ENCODE results near the gene HMOX2.

DNA sequence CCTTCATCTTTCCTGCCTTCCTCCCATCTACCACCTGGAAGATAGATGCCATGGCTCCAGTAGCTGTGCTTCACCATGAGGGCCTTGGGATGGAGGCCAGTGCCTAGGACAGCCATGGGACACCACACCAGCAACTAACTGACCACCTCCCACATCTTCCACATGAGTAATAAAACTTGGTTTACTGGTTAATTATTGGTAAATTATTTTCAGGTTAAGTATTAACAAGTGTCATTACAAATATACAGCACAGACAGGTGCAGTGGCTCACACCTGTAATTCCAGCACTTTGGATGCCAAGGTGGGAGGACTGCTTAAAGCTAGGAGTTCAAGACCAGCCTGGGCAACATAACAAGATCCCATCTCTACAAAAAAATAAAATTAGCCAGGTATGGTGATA is 48.4 kb downstream of the HMOX2 start:
- TF ChIP-seq, protein P1, sequence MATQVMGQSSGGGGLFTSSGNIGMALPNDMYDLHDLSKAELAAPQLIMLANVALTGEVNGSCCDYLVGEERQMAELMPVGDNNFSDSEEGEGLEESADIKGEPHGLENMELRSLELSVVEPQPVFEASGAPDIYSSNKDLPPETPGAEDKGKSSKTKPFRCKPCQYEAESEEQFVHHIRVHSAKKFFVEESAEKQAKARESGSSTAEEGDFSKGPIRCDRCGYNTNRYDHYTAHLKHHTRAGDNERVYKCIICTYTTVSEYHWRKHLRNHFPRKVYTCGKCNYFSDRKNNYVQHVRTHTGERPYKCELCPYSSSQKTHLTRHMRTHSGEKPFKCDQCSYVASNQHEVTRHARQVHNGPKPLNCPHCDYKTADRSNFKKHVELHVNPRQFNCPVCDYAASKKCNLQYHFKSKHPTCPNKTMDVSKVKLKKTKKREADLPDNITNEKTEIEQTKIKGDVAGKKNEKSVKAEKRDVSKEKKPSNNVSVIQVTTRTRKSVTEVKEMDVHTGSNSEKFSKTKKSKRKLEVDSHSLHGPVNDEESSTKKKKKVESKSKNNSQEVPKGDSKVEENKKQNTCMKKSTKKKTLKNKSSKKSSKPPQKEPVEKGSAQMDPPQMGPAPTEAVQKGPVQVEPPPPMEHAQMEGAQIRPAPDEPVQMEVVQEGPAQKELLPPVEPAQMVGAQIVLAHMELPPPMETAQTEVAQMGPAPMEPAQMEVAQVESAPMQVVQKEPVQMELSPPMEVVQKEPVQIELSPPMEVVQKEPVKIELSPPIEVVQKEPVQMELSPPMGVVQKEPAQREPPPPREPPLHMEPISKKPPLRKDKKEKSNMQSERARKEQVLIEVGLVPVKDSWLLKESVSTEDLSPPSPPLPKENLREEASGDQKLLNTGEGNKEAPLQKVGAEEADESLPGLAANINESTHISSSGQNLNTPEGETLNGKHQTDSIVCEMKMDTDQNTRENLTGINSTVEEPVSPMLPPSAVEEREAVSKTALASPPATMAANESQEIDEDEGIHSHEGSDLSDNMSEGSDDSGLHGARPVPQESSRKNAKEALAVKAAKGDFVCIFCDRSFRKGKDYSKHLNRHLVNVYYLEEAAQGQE (tag by site-specific recombination; IDR thresholded peaks at IDR 0.05) = no peak
- TF ChIP-seq, protein P2, sequence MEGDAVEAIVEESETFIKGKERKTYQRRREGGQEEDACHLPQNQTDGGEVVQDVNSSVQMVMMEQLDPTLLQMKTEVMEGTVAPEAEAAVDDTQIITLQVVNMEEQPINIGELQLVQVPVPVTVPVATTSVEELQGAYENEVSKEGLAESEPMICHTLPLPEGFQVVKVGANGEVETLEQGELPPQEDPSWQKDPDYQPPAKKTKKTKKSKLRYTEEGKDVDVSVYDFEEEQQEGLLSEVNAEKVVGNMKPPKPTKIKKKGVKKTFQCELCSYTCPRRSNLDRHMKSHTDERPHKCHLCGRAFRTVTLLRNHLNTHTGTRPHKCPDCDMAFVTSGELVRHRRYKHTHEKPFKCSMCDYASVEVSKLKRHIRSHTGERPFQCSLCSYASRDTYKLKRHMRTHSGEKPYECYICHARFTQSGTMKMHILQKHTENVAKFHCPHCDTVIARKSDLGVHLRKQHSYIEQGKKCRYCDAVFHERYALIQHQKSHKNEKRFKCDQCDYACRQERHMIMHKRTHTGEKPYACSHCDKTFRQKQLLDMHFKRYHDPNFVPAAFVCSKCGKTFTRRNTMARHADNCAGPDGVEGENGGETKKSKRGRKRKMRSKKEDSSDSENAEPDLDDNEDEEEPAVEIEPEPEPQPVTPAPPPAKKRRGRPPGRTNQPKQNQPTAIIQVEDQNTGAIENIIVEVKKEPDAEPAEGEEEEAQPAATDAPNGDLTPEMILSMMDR (tag by site-specific recombination; IDR thresholded peaks at IDR 0.05) = no peak
- no peak for TF ChIP-seq ZNF239 (tag by site-specific recombination; IDR thresholded peaks at IDR 0.05)
- TF ChIP-seq, protein P3, sequence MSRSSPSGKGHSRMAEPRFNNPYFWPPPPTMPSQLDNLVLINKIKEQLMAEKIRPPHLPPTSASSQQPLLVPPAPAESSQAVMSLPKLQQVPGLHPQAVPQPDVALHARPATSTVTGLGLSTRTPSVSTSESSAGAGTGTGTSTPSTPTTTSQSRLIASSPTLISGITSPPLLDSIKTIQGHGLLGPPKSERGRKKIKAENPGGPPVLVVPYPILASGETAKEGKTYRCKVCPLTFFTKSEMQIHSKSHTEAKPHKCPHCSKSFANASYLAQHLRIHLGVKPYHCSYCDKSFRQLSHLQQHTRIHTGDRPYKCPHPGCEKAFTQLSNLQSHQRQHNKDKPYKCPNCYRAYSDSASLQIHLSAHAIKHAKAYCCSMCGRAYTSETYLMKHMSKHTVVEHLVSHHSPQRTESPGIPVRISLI (tag by site-specific recombination; IDR thresholded peaks at IDR 0.05) = no peak
- no peak for TF ChIP-seq ZBTB8A (tag by site-specific recombination; IDR thresholded peaks at IDR 0.05)
- no peak for TF ChIP-seq ZNF423 (tag by site-specific recombination; IDR thresholded peaks at IDR 0.05)
- TF ChIP-seq, protein P4, sequence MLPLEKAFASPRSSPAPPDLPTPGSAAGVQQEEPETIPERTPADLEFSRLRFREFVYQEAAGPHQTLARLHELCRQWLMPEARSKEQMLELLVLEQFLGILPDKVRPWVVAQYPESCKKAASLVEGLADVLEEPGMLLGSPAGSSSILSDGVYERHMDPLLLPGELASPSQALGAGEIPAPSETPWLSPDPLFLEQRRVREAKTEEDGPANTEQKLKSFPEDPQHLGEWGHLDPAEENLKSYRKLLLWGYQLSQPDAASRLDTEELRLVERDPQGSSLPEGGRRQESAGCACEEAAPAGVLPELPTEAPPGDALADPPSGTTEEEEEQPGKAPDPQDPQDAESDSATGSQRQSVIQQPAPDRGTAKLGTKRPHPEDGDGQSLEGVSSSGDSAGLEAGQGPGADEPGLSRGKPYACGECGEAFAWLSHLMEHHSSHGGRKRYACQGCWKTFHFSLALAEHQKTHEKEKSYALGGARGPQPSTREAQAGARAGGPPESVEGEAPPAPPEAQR (tag by site-specific recombination; IDR thresholded peaks at IDR 0.05) = no peak
- TF ChIP-seq ZNF16 (tag by site-specific recombination; IDR thresholded peaks at IDR 0.05; ENCODE audit: low read depth) = no peak
- no peak for TF ChIP-seq ZBTB17 (tag by site-specific recombination; IDR thresholded peaks at IDR 0.05)
- TF ChIP-seq, protein P5, sequence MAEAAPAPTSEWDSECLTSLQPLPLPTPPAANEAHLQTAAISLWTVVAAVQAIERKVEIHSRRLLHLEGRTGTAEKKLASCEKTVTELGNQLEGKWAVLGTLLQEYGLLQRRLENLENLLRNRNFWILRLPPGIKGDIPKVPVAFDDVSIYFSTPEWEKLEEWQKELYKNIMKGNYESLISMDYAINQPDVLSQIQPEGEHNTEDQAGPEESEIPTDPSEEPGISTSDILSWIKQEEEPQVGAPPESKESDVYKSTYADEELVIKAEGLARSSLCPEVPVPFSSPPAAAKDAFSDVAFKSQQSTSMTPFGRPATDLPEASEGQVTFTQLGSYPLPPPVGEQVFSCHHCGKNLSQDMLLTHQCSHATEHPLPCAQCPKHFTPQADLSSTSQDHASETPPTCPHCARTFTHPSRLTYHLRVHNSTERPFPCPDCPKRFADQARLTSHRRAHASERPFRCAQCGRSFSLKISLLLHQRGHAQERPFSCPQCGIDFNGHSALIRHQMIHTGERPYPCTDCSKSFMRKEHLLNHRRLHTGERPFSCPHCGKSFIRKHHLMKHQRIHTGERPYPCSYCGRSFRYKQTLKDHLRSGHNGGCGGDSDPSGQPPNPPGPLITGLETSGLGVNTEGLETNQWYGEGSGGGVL (tag by site-specific recombination; IDR thresholded peaks at IDR 0.05) = no peak

All from HEK293 (cell line).